Skeletal muscle tissue (tissue), 4 donors: ENCODE measurements around the gene MTA1. TPM values are rescaled to one million over a fixed set of nuclear protein-coding genes. Genes with fewer than 3 reads are reported as not detected.
A peak's percentile ranks its signal among the peaks of the same experiment; 100 is the strongest.

ENCODE experiments used
- H3K27ac ChIP-seq: one replicate; pipeline ENCODE4 v1.7.0; 2013; ENCODE audit warnings: mild to moderate bottlenecking, low read depth, low read length, inconsistent platforms
- H3K27me3 ChIP-seq, 3 donors: one replicate each; pipeline ENCODE4 v1.7.0; 2013; ENCODE audit warnings: low read length in 3 of 3; ENCODE audit not compliant: control insufficient read depth in 3 of 3, insufficient read depth in 3 of 3
- H3K36me3 ChIP-seq, 3 donors: one replicate each; pipeline ENCODE4 v1.7.0; 2013; ENCODE audit warnings: low read length in 3 of 3; ENCODE audit not compliant: control insufficient read depth in 3 of 3, insufficient read depth in 3 of 3
- H3K4me1 ChIP-seq, 3 donors: one replicate each; pipeline ENCODE4 v1.7.0; 2013; ENCODE audit warnings: low read length in 3 of 3, mild to moderate bottlenecking in 3 of 3; ENCODE audit not compliant: control insufficient read depth in 3 of 3, insufficient read depth in 3 of 3
- H3K4me3 ChIP-seq, 3 donors: one replicate each; pipeline ENCODE4 v1.7.0; 2013; ENCODE audit warnings: low read length in 3 of 3
- H3K9ac ChIP-seq, 3 donors: one replicate each; pipeline ENCODE4 v1.7.0; 2013; ENCODE audit warnings: low read length in 3 of 3, mild to moderate bottlenecking in 3 of 3, moderate library complexity in 2 of 3, low read depth in 1 of 3
- H3K9me3 ChIP-seq, 3 donors: one replicate each; pipeline ENCODE4 v1.7.0; 2013; ENCODE audit warnings: low read length in 3 of 3; ENCODE audit not compliant: control insufficient read depth in 3 of 3
- total RNA-seq: library from RNA; depleted of rRNA; stranded (reverse); fragments of >200 nt; gene quantifications from one replicate; pipeline ENCODE4 v1.2.3, GENCODE V29; 2014
- donor health status: Osteomylitis.

MTA1 gene
- total RNA-seq, 1 donor from 2014 or later, result 19.3 TPM

DNA sequence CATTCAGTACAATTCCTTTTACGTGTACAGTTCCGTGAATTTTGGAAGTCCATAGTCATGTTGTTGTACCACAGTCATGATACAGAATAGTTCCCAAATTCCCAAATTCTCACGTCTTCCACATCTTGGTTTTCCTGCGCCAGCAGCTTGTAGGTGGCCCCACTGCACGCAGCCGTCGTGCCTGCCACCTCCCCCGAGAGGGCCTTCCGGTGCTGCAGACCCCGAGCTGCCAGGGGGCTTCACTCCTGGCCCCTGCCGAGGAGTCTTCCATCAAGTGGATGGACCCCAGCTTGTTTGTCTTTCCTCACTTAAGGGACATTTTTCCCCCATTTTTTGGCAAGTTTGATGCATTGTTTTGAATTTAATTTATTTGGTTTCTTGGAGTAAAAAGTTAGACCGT, 16.8 kb downstream of the MTA1 start:
- H3K36me3 ChIP-seq, result peaks cover 0 to 10% (median 5%) of the 10 kb centered on the region in 3 donors
- H3K27me3 ChIP-seq, result no peaks in the 10 kb centered on the region
- H3K27ac ChIP-seq, result no peak overlapping the region
- H3K9me3 ChIP-seq, result no peaks in the 10 kb centered on the region
- no peak overlapping the region for H3K9ac ChIP-seq
- no peaks in the 10 kb centered on the region for H3K4me1 ChIP-seq
- no peak overlapping the region for H3K4me3 ChIP-seq

GRCh38 chr14:105436891-105437722, 17.5 kb downstream of the MTA1 start:
- Histone ChIP-seq H3K27ac (no peak overlapping the region), H3K4me3 (no peak overlapping the region), H3K27me3 (no peaks in the 10 kb centered on the region), H3K9me3 (no peaks in the 10 kb centered on the region), H3K9ac (no peak overlapping the region), H3K36me3 (peaks cover 0 to 10% (median 5%) of the 10 kb centered on the region in 3 donors), H3K4me1 (no peaks in the 10 kb centered on the region)

DNA sequence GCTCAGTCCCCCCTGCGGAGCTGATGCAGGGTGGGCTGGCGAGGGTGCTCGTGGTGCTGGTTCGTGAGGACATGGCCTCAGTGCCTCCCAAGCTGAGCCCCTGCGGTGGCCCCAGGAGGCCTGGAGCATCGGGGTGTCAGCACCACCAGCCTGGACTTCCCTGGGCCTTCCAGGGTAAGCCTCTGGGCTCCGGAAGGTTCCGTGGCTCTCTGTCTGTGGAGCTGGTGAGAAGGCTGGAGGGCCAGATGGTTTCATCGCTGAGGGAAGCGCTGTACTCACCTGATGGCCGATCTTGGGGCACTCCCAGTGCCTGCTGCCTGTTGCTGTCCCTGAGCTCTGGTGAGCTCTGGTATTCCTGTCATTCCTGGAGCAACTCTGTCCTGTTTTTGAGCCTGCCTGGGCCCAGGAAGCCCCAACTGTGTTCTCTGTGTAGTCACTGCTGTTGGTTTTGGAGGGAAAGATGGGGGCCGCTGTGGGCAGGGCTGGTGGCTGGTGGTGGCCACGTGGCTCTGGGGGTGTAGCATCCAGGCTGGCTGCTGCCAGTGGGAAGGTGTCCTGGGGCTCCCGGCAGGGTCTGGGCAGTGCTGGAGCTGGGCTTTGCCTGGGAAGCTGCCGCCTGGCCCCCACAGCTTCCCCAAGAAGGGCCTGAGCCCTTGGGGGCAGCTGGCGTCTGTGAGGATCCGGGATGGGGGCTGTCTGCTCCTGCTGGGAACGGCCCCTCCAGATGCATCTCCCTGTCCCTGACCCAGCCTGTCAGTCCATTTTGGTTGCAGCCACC, 18.3 kb downstream of the MTA1 start:
- Histone ChIP-seq H3K4me1 (no peaks in the 10 kb centered on the region), H3K9ac (no peak overlapping the region), H3K27me3 (no peaks in the 10 kb centered on the region), H3K4me3 (no peak overlapping the region), H3K9me3 (no peaks in the 10 kb centered on the region), H3K36me3 (peaks cover 5 to 16% (median 7%) of the 10 kb centered on the region in 3 donors), H3K27ac (no peak overlapping the region)

GRCh38 chr14:105439179-105439578, 19.6 kb downstream of the MTA1 start:
- Histone ChIP-seq H3K36me3 (peaks cover 5 to 19% (median 9%) of the 10 kb centered on the region in 3 donors), H3K9ac (no peak overlapping the region), H3K4me1 (no peaks in the 10 kb centered on the region), H3K9me3 (no peaks in the 10 kb centered on the region), H3K27ac (no peak overlapping the region), H3K27me3 (no peaks in the 10 kb centered on the region), H3K4me3 (no peak overlapping the region)

DNA sequence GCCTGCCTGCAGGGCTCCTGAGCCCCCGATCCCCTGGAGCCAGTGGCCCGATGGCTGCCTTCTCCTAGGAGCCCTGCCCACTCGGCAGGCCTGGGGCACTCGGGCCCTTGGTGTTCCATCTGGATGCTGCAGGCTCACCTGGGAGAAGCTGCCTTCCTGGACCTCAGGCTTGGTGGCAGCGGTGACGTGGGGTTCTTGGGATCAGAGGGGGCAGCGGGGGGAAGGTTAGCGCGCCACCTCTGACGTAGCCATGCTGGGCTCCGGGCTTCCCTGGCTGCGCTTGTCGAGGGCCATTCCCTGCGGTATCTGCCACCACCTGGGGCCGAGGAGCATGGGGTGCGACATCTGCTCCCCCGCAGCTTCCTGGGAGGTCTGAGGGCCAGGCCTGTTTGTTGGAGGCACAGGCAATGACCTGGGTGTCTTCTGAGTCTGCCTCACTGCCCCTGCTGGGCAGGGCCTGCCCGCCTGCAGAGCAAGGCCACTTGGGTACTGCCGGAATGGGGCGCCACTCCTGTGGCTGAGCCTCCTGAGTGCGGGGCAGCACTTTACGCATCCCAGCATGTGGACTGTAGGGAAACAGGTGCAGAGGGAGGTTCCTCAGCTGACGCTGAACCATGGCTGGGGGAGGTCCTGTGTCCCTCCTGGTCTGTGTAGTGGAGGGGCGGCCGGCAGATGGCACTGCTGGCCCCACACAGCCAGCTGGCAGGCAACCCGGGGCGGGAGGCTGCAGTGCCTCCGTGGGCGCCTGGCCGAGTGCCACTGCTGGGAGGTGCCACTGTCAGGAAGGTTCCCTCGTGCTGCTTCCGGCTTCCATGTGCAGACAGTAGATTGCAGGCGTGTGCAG, 20.3 kb downstream of the MTA1 start:
- H3K27ac ChIP-seq, result no peak overlapping the region
- peaks cover 5 to 19% (median 9%) of the 10 kb centered on the region in 3 donors for H3K36me3 ChIP-seq
- H3K9ac ChIP-seq, result peak overlapping the region in 1 of 3 donors; percentile 40
- H3K4me1 ChIP-seq, result no peaks in the 10 kb centered on the region
- no peak overlapping the region for H3K4me3 ChIP-seq
- no peaks in the 10 kb centered on the region for H3K27me3 ChIP-seq
- H3K9me3 ChIP-seq, result no peaks in the 10 kb centered on the region

DNA sequence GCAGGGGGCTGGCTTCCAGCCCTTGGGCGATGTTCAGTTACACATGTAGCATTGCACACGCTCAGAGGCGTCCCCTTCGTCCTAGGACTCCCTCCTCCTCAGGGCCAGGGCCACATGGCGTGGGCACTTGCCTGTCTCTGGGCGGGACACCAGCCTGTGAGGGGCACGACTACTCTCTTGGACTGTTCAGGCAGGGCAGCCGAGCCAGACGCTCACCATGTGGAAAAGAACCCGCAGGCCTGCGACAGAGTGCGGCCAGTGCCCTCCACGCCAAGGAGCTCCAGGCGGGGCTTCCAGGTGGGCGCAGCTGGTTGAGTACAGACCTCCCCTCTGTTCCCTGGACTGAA, 20.9 kb downstream of the MTA1 start:
- Histone ChIP-seq H3K36me3 (peaks cover 5 to 19% (median 9%) of the 10 kb centered on the region in 3 donors), H3K27ac (no peak overlapping the region), H3K4me1 (no peaks in the 10 kb centered on the region), H3K9ac (no peak overlapping the region), H3K4me3 (no peak overlapping the region), H3K27me3 (no peaks in the 10 kb centered on the region), H3K9me3 (no peaks in the 10 kb centered on the region)

- H3K9ac ChIP-seq, result no peak overlapping the region
- no peaks in the 10 kb centered on the region for H3K9me3 ChIP-seq
- H3K4me3 ChIP-seq, result no peak overlapping the region
- no peak overlapping the region for H3K27ac ChIP-seq
- no peaks in the 10 kb centered on the region for H3K27me3 ChIP-seq
- no peaks in the 10 kb centered on the region for H3K4me1 ChIP-seq
- peaks cover 6 to 19% (median 9%) of the 10 kb centered on the region in 3 donors for H3K36me3 ChIP-seq
Measured at GRCh38 chr14:105440992-105441391, 21.4 kb downstream of the MTA1 start.

DNA sequence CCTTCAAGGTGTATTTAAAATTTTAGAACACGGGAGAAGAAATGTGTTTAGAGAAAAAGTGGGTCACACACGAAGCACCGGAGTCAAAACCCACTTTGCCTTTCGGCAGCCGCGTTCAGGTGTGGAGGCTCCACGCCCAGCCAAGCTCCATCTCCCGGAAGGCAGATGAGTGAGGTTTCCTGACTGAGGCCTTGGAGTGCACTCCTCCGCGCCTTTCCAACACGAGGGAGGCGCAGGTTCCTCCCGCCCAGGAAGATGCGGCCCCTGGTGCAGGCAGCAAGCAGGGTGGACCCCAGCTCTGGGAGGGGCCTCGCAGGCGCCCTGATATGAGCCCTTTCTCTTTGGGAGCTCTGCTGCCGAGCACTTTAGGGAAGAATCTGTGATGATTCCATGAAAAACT, 22.5 kb downstream of the MTA1 start:
- no peaks in the 10 kb centered on the region for H3K9me3 ChIP-seq
- no peak overlapping the region for H3K9ac ChIP-seq
- no peak overlapping the region for H3K4me3 ChIP-seq
- peaks cover 8 to 15% (median 9%) of the 10 kb centered on the region in 3 donors for H3K36me3 ChIP-seq
- no peaks in the 10 kb centered on the region for H3K27me3 ChIP-seq
- no peak overlapping the region for H3K27ac ChIP-seq
- no peaks in the 10 kb centered on the region for H3K4me1 ChIP-seq

DNA sequence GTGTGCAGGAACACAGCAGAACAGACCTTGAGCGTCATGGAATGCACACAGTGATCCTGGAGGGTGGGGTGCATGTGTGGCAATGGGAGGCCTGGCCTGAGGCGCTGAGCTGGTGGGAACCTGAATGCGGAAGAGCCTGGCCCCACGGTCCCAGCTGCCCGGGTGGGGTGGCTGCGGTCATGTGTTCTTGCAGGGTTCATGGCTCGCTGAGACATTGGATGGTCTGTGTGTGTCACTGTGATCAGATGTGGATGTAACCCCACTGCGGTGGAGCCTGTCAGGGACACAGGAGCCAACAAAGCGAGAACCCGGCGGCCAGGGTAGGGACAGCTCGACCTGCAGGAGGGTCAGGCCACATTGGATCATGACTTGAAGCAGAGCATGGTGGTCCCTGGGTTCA, 23.2 kb downstream of the MTA1 start:
- Histone ChIP-seq H3K27ac (no peak overlapping the region), H3K4me1 (no peaks in the 10 kb centered on the region), H3K9ac (no peak overlapping the region), H3K27me3 (no peaks in the 10 kb centered on the region), H3K36me3 (peaks cover 8 to 14% (median 9%) of the 10 kb centered on the region in 3 donors), H3K9me3 (no peaks in the 10 kb centered on the region), H3K4me3 (no peak overlapping the region)
